Breast epithelium (tissue), 4 donors: ENCODE data around the gene HECTD2. TPM values are rescaled to one million over a fixed set of nuclear protein-coding genes. Genes with fewer than 3 reads are reported as not detected.

Experiments
- DNase-seq, 2 donors: peaks; one replicate each; pipeline ENCODE4 v3.0.0-alpha.2; 2019; ENCODE audit warnings: low spot score in 2 of 2
- H3K27ac ChIP-seq, 2 donors: fragments of 200-600 bp; sonication (generic) in 1 of 2; one replicate each; pipeline ENCODE4 v1.5.1; 2016 to 2019; ENCODE audit warnings: mild to moderate bottlenecking in 1 of 2
- H3K27me3 ChIP-seq, 2 donors: fragments of 200-600 bp; sonication (generic) in 1 of 2; one replicate each; pipeline versions ENCODE4 v1.5.1 to v1.6.0; 2017 to 2019; ENCODE audit warnings: control low read depth in 1 of 2, mild to moderate bottlenecking in 1 of 2
- H3K36me3 ChIP-seq: fragments of 200-600 bp; one replicate; pipeline ENCODE4 v1.5.1; 2019
- H3K4me1 ChIP-seq, 2 donors: fragments of 200-600 bp; sonication (generic); one replicate each; pipeline ENCODE4 v1.5.1; 2016 to 2019; ENCODE audit warnings: control low read depth in 1 of 2
- H3K4me3 ChIP-seq, 3 donors: fragments of 200-600 bp; sonication (generic); 1 replicate in 2 of 3; 2 replicates in 1 of 3; pipeline ENCODE4 v1.5.1; 2016 to 2019; ENCODE audit warnings: mild to moderate bottlenecking in 3 of 3, moderate library complexity in 2 of 3
- H3K9me3 ChIP-seq, 2 donors: fragments of 200-600 bp; sonication (generic) in 1 of 2; one replicate each; pipeline ENCODE4 v1.5.1; 2016 to 2019; ENCODE audit warnings: control low read depth in 1 of 2
- POLR2A ChIP-seq: fragments of 450-650 bp; IDR thresholded peaks from one replicate; pipeline ENCODE4 v1.6.1; 2016; ENCODE audit warnings: antibody characterized with exemption, mild to moderate bottlenecking, moderate library complexity
- POLR2AphosphoS5 ChIP-seq, 3 donors: sonication (generic); formaldehyde crosslinking; IDR thresholded peaks; one replicate each; pipeline ENCODE4 v1.6.1; 2017; ENCODE audit warnings: antibody characterized with exemption in 3 of 3
- intact Hi-C: fragments of 100-400 bp; cut with DNase I; formaldehyde crosslinking; loops from one replicate; pipeline ENCODE4 v1.15.1; 2023; ENCODE audit warnings: low total_unique reads
- total RNA-seq, 3 donors: library from RNA; depleted of rRNA; stranded (reverse); fragments of >200 nt; gene quantifications; one replicate each; pipeline ENCODE4 v1.1.0, GENCODE V29; 2016
- TF ChIP-seq, protein P1 (sequence below), 3 donors: fragments of 450-650 bp; IDR thresholded peaks; one replicate each; pipeline ENCODE4 v1.5.1; 2016 to 2017; ENCODE audit warnings: antibody characterized with exemption in 3 of 3, mild to moderate bottlenecking in 3 of 3, moderate library complexity in 3 of 3

Gene HECTD2
- total RNA-seq, 3 donors from 2014 or later = 14.2 to 30.7 (median 19.0) TPM

DNA sequence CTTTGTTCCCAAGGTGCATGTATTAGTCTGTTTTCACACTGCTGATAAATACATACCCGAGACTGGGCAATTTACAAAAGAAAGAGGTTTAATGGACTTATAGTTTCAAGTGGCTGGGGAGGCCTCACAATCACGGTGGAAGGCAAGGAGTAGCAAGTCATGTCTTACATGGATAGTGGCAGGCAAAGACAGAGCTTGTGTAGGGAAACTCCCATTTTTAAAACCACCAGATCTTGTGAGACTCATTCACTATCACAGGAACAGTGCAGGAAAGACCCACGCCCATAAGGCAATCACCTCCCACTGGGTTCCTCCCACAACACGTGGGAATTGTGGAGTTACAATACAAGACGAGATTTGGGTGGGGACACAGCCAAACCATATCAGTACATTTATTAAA lies 129.8 kb downstream of the HECTD2 start:
- Histone ChIP-seq H3K9me3 (no peaks in the 10 kb centered on the region), H3K4me1 (no peaks in the 10 kb centered on the region), H3K27me3 (no peaks in the 10 kb centered on the region), H3K27ac (no peak overlapping the region), H3K36me3 (no peaks in the 10 kb centered on the region), H3K4me3 (no peak overlapping the region)
- intact Hi-C loops = no loop called here
- TF ChIP-seq, protein P1, sequence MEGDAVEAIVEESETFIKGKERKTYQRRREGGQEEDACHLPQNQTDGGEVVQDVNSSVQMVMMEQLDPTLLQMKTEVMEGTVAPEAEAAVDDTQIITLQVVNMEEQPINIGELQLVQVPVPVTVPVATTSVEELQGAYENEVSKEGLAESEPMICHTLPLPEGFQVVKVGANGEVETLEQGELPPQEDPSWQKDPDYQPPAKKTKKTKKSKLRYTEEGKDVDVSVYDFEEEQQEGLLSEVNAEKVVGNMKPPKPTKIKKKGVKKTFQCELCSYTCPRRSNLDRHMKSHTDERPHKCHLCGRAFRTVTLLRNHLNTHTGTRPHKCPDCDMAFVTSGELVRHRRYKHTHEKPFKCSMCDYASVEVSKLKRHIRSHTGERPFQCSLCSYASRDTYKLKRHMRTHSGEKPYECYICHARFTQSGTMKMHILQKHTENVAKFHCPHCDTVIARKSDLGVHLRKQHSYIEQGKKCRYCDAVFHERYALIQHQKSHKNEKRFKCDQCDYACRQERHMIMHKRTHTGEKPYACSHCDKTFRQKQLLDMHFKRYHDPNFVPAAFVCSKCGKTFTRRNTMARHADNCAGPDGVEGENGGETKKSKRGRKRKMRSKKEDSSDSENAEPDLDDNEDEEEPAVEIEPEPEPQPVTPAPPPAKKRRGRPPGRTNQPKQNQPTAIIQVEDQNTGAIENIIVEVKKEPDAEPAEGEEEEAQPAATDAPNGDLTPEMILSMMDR (IDR thresholded peaks at IDR 0.05) = no peak
- TF ChIP-seq POLR2A (no peak), POLR2AphosphoS5 (IDR thresholded peaks at IDR 0.05) (no peak)
- DNase-seq = no peak

DNA sequence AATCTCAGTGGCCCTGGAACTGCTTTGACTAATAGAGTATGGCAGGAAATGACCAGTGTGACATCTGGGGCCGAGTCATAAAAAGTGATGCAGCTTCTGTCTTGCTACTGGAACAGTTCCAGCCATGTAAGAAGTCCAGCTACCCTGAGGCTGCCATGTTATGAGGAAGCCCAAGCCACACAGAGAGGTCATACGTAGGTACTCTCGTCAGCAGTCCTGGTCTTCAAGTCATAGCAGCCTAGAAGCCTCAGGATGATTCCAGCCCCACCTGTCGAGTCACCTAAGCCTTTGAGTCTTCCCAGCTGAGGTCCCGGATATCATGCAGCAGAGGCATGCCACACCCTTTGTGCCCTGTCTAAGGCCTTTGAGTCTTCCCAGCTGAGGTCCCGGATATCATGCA lies 130.6 kb downstream of the HECTD2 start:
- Histone ChIP-seq H3K9me3 (no peaks in the 10 kb centered on the region), H3K36me3 (no peaks in the 10 kb centered on the region), H3K27me3 (no peaks in the 10 kb centered on the region), H3K4me3 (no peak overlapping the region), H3K27ac (no peak overlapping the region), H3K4me1 (no peaks in the 10 kb centered on the region)
- TF ChIP-seq POLR2AphosphoS5 (IDR thresholded peaks at IDR 0.05) = no peak
- TF ChIP-seq, protein P1 (IDR thresholded peaks at IDR 0.05) = no peak
- TF ChIP-seq POLR2A = no peak
- intact Hi-C loops = no loop called here
- no peak for DNase-seq

DNA sequence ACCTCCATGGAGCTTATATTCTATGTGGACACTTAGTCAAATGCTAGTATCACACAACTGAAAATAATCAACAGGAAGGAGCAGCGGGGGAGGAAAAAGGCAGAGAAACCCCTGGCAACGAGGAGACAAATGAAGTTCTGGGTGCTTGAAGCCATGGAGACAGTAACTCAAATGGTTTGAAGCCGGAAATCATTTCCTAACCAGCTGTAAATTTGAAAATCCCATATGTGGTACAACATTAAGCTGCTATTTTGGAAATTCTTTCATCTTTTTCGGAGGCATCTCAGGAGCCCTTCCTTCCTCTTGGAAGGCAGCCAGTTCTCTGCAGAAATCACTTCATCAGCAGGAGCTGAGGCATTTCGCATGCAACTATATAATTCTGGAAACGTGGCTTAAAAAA lies 131.3 kb downstream of the HECTD2 start:
- no peak for DNase-seq
- intact Hi-C loops = no loop called here
- Histone ChIP-seq H3K9me3 (no peaks in the 10 kb centered on the region), H3K27ac (no peak overlapping the region), H3K4me3 (no peak overlapping the region), H3K36me3 (no peaks in the 10 kb centered on the region), H3K27me3 (no peaks in the 10 kb centered on the region), H3K4me1 (no peaks in the 10 kb centered on the region)
- TF ChIP-seq POLR2A (no peak), POLR2AphosphoS5 (IDR thresholded peaks at IDR 0.05) (no peak)
- TF ChIP-seq, protein P1 (IDR thresholded peaks at IDR 0.05) = no peak

DNA sequence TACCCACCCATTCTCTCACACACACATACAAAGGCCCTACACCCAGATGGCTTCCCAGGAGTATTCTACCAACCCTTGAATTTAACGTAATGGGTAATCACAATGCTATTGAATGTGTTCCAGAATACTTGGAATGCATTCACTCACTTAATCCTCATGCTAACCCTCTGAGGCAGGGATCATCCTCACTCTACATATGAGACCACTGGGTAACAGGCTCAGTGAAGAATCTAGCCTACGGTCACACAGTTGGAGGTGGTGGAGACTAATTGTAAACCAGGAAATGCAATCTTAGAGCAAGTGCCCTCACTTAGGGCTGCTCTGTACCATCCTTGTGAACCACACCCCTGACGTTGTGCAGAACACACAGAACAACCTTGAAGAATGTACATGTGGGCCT lies 135.2 kb downstream of the HECTD2 start:
- H3K27me3 ChIP-seq = no peaks in the 10 kb centered on the region
- no peaks in the 10 kb centered on the region for H3K4me1 ChIP-seq
- H3K4me3 ChIP-seq = no peak overlapping the region
- DNase-seq = no peak
- intact Hi-C loops = no loop called here
- H3K9me3 ChIP-seq = no peaks in the 10 kb centered on the region
- no peaks in the 10 kb centered on the region for H3K36me3 ChIP-seq
- TF ChIP-seq POLR2AphosphoS5 (IDR thresholded peaks at IDR 0.05) = no peak
- TF ChIP-seq, protein P1 (IDR thresholded peaks at IDR 0.05) = no peak
- TF ChIP-seq POLR2A = no peak
- H3K27ac ChIP-seq = no peak overlapping the region

DNA sequence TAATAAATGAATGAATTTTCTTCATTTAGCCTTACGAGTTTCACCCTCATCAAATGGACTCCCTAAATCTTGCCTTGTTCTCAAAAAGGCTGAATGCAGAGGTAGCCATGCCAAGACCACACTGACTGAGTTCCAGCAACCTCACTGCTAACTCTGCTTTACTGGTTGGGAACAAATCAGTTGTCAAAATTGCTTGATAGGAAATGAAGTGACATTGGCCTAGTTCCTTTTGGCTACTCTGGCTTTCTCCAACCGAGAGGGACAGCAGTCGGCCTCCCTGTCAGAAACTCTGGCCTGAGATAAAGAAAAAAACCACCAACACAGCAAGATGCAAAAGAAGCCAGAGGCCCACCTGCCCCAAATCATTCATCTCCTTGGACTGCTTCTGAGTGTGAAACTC lies 135.7 kb downstream of the HECTD2 start:
- TF ChIP-seq, protein P1 (IDR thresholded peaks at IDR 0.05) = no peak
- TF ChIP-seq POLR2A (no peak), POLR2AphosphoS5 (IDR thresholded peaks at IDR 0.05) (no peak)
- H3K4me3 ChIP-seq = no peak overlapping the region
- no peaks in the 10 kb centered on the region for H3K9me3 ChIP-seq
- H3K27me3 ChIP-seq = no peaks in the 10 kb centered on the region
- H3K4me1 ChIP-seq = no peaks in the 10 kb centered on the region
- no peak for DNase-seq
- H3K36me3 ChIP-seq = no peaks in the 10 kb centered on the region
- intact Hi-C loops = no loop called here
- no peak overlapping the region for H3K27ac ChIP-seq
